ENCODE results near the gene CHRNB1. TPM values are rescaled to one million over a fixed set of nuclear protein-coding genes. Genes with fewer than 3 reads are reported as not detected.
A peak's percentile ranks its signal among the peaks of the same experiment; 100 is the strongest.

CHRNB1 gene
- total RNA-seq, 1 donor from 2014 or later, result 9.9 TPM

DNA sequence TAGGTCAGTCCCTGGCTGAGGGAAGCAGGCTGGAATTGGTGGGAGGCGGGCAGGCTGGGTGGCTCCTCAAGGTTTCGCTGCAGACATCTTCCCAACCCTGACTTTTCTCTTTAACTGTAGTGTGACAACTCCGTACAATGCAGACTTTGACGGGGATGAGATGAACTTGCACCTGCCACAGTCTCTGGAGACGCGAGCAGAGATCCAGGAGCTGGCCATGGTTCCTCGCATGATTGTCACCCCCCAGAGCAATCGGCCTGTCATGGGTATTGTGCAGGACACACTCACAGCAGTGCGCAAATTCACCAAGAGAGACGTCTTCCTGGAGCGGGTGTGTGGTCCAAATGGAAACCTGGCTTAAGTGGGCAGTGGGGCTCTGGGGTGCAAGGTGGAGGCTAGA is 54.3 kb downstream of the CHRNB1 start:
- H3K27ac Mint-ChIP-seq (ENCODE audit: unreplicated experiment), result no peak overlapping the region

DNA sequence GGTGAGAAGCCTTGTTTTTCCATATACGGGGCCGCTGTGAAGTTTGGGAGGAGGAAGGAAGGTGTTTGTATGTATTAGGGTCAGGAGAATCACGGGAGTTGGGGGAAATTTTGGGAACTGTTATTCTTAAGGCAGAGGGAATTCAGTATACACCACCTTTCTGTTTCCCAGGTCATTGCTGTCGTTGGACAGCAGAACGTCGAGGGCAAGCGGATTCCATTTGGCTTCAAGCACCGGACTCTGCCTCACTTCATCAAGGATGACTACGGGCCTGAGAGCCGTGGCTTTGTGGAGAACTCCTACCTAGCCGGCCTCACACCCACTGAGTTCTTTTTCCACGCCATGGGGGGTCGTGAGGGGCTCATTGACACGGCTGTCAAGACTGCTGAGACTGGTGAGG is 56.9 kb downstream of the CHRNB1 start:
- no peak for DNase-seq (ENCODE audit: low read depth, low spot score)
- Mint-ChIP-seq H3K27ac (ENCODE audit: unreplicated experiment) (peak overlapping the region; percentile 23), H3K9me3 (no peaks in the 10 kb centered on the region), H3K4me1 (no peaks in the 10 kb centered on the region), H3K36me3 (ENCODE audit: low read depth) (peaks cover 42% of the 10 kb centered on the region), H3K27me3 (ENCODE audit: low read depth) (no peaks in the 10 kb centered on the region), H3K4me3 (no peak overlapping the region)
- TF ChIP-seq, protein P1, sequence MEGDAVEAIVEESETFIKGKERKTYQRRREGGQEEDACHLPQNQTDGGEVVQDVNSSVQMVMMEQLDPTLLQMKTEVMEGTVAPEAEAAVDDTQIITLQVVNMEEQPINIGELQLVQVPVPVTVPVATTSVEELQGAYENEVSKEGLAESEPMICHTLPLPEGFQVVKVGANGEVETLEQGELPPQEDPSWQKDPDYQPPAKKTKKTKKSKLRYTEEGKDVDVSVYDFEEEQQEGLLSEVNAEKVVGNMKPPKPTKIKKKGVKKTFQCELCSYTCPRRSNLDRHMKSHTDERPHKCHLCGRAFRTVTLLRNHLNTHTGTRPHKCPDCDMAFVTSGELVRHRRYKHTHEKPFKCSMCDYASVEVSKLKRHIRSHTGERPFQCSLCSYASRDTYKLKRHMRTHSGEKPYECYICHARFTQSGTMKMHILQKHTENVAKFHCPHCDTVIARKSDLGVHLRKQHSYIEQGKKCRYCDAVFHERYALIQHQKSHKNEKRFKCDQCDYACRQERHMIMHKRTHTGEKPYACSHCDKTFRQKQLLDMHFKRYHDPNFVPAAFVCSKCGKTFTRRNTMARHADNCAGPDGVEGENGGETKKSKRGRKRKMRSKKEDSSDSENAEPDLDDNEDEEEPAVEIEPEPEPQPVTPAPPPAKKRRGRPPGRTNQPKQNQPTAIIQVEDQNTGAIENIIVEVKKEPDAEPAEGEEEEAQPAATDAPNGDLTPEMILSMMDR (conservative IDR thresholded peaks at IDR 0.05), result no peak

More for the DNA sequence above, 54.3 kb downstream of the CHRNB1 start:
- H3K27me3 Mint-ChIP-seq (ENCODE audit: low read depth), result no peaks in the 10 kb centered on the region
- TF ChIP-seq, protein P1 (conservative IDR thresholded peaks at IDR 0.05), result no peak
- peaks cover 3% of the 10 kb centered on the region for H3K4me1 Mint-ChIP-seq
- no peak for DNase-seq (ENCODE audit: low read depth, low spot score)
- no peaks in the 10 kb centered on the region for H3K9me3 Mint-ChIP-seq
- peaks cover 40% of the 10 kb centered on the region for H3K36me3 Mint-ChIP-seq (ENCODE audit: low read depth)
- no peak overlapping the region for H3K4me3 Mint-ChIP-seq

DNA sequence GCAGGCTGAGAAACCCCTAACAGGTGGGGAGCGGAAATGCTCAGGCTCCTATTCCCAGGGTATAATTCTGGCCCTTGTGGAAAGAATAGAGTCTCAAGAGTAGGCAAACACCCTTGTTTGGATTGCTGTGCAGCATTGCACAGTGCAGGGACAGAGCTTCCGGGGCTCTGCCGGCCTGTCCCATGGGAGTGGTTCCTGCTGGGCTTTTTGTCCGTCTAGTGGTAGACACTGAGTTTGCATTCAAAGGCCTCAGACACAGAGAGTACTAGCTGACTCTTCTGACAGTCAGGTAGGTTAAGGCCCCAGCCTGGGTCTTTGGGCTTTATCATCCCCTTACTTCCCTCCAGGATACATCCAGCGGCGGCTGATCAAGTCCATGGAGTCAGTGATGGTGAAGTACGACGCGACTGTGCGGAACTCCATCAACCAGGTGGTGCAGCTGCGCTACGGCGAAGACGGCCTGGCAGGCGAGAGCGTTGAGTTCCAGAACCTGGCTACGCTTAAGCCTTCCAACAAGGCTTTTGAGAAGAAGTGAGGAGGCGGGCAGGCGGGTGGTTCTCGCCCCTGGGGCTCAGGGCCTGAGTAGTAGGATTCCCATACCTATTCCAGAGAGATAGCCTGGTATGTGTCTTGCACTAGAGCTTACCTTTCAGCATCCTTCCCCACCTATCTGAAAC is 57.4 kb downstream of the CHRNB1 start:
- Mint-ChIP-seq H3K27me3 (ENCODE audit: low read depth) (no peaks in the 10 kb centered on the region), H3K4me1 (no peaks in the 10 kb centered on the region), H3K9me3 (no peaks in the 10 kb centered on the region), H3K4me3 (no peak overlapping the region), H3K27ac (ENCODE audit: unreplicated experiment) (no peak overlapping the region), H3K36me3 (ENCODE audit: low read depth) (peaks cover 38% of the 10 kb centered on the region)
- TF ChIP-seq, protein P1 (conservative IDR thresholded peaks at IDR 0.05), result no peak
- no peak for DNase-seq (ENCODE audit: low read depth, low spot score)

DNA sequence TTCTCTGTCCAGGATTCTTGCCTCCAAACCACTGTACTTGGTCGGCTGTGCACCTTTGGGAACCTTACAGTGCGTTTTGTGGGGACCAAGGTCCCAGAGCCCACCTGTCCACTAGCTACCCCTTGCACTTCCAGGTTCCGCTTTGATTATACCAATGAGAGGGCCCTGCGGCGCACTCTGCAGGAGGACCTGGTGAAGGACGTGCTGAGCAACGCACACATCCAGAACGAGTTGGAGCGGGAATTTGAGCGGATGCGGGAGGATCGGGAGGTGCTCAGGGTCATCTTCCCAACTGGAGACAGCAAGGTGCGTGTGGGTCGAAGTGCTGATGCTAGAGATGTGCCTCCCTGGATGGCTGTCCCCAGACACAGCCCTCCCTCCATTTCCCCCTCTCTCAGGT is 58.1 kb downstream of the CHRNB1 start:
- H3K36me3 Mint-ChIP-seq (ENCODE audit: low read depth), result peaks cover 38% of the 10 kb centered on the region
- H3K4me3 Mint-ChIP-seq, result no peak overlapping the region
- no peak for DNase-seq (ENCODE audit: low read depth, low spot score)
- no peak overlapping the region for H3K27ac Mint-ChIP-seq (ENCODE audit: unreplicated experiment)
- no peaks in the 10 kb centered on the region for H3K9me3 Mint-ChIP-seq
- H3K27me3 Mint-ChIP-seq (ENCODE audit: low read depth), result no peaks in the 10 kb centered on the region
- TF ChIP-seq, protein P1 (conservative IDR thresholded peaks at IDR 0.05), result peak; percentile 40
- no peaks in the 10 kb centered on the region for H3K4me1 Mint-ChIP-seq

DNA sequence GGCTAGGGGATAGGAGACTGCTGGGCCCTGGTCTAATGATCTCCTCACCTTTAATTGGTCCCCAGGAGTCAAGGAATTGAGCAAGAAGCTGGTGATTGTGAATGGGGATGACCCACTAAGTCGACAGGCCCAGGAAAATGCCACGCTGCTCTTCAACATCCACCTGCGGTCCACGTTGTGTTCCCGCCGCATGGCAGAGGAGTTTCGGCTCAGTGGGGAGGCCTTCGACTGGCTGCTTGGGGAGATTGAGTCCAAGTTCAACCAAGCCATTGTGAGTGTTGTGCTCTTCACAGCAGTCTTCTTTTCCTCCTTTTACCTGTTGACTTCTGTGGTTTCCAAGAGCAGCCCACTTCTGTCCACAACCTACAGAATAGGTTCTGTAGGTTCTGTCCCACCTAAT is 58.7 kb downstream of the CHRNB1 start:
- H3K9me3 Mint-ChIP-seq, result no peaks in the 10 kb centered on the region
- H3K4me1 Mint-ChIP-seq, result no peaks in the 10 kb centered on the region

More for the DNA sequence above, 58.7 kb downstream of the CHRNB1 start:
- no peak overlapping the region for H3K4me3 Mint-ChIP-seq
- H3K27ac Mint-ChIP-seq (ENCODE audit: unreplicated experiment), result no peak overlapping the region
- H3K36me3 Mint-ChIP-seq (ENCODE audit: low read depth), result peaks cover 38% of the 10 kb centered on the region
- no peak for DNase-seq (ENCODE audit: low read depth, low spot score)
- TF ChIP-seq, protein P1 (conservative IDR thresholded peaks at IDR 0.05), result no peak
- no peaks in the 10 kb centered on the region for H3K27me3 Mint-ChIP-seq (ENCODE audit: low read depth)

Other genes starting within 250 kb of the CHRNB1 start
- gene DLG4, start 225.2 kb upstream of the CHRNB1 start, total RNA-seq, result 49.4 and 51.4 TPM in 2 replicates
- gene ACADVL, start 225.1 kb upstream of the CHRNB1 start, total RNA-seq, result 215 and 220 TPM in 2 replicates
- 130 and 140 TPM in 2 replicates for gene DVL2, start 210.5 kb upstream of the CHRNB1 start, total RNA-seq
- gene PHF23, start 205.6 kb upstream of the CHRNB1 start, total RNA-seq, result 72.7 and 75.2 TPM in 2 replicates
- gene GABARAP, start 202.6 kb upstream of the CHRNB1 start, total RNA-seq, result 470 and 479 TPM in 2 replicates
- 179 and 182 TPM in 2 replicates for gene CTDNEP1, start 193.3 kb upstream of the CHRNB1 start, total RNA-seq
- 74.4 and 77.4 TPM in 2 replicates for gene ELP5, start 192.8 kb upstream of the CHRNB1 start, total RNA-seq
- gene CLDN7, start 182.6 kb upstream of the CHRNB1 start, total RNA-seq, result not detected in 2 replicates
- 5.8 and 6.1 TPM in 2 replicates for gene SLC2A4, start 163.3 kb upstream of the CHRNB1 start, total RNA-seq
- 0.54 and 0.96 TPM in 2 replicates for gene YBX2, start 150.4 kb upstream of the CHRNB1 start, total RNA-seq
- 725 and 743 TPM in 2 replicates for gene EIF5A, start 137.4 kb upstream of the CHRNB1 start, total RNA-seq
- gene GPS2, start 129.7 kb upstream of the CHRNB1 start, total RNA-seq, result 84.2 and 89.9 TPM in 2 replicates
- 65.6 and 69.5 TPM in 2 replicates for gene NEURL4, start 115.7 kb upstream of the CHRNB1 start, total RNA-seq
- 1.2 and 1.3 TPM in 2 replicates for gene ACAP1, start 108.5 kb upstream of the CHRNB1 start, total RNA-seq
- gene KCTD11, start 92.9 kb upstream of the CHRNB1 start, total RNA-seq, result 7.9 and 8.0 TPM in 2 replicates
- gene TMEM95, start 89.9 kb upstream of the CHRNB1 start, total RNA-seq, result not detected in 2 replicates
- gene TNK1, start 64.0 kb upstream of the CHRNB1 start, total RNA-seq, result 0.21 and 0.43 TPM in 2 replicates
- gene PLSCR3, start 50.5 kb upstream of the CHRNB1 start, total RNA-seq, result 21.9 and 25.7 TPM in 2 replicates
- 71.5 and 71.6 TPM in 2 replicates for gene TMEM256, start 41.0 kb upstream of the CHRNB1 start, total RNA-seq
- gene NLGN2, start 37.2 kb upstream of the CHRNB1 start, total RNA-seq, result 104 and 106 TPM in 2 replicates
- gene SPEM1, start 24.7 kb upstream of the CHRNB1 start, total RNA-seq, result 0.26 and 0.93 TPM in 2 replicates
- not detected in 2 replicates for gene SPEM2, start 19.4 kb upstream of the CHRNB1 start, total RNA-seq
- gene SPEM3, start 16.2 kb upstream of the CHRNB1 start, total RNA-seq, result not detected in 2 replicates
- gene TMEM102, start 9.6 kb upstream of the CHRNB1 start, total RNA-seq, result 1.1 and 1.3 TPM in 2 replicates
- gene FGF11, start 5.5 kb upstream of the CHRNB1 start, total RNA-seq, result 6.0 and 6.5 TPM in 2 replicates
- gene ZBTB4, start 34.6 kb downstream of the CHRNB1 start, total RNA-seq, result 13.6 and 14.3 TPM in 2 replicates
- not detected in 2 replicates for gene SLC35G6, start 36.4 kb downstream of the CHRNB1 start, total RNA-seq
- 181 and 183 TPM in 2 replicates for gene POLR2A, start 39.3 kb downstream of the CHRNB1 start, total RNA-seq
- gene TNFSF12, start 104.0 kb downstream of the CHRNB1 start, total RNA-seq, result 4.1 and 5.4 TPM in 2 replicates
- 0.45 and 0.86 TPM in 2 replicates for gene TNFSF13, start 113.7 kb downstream of the CHRNB1 start, total RNA-seq
- 83.7 and 85.7 TPM in 2 replicates for gene SENP3, start 116.9 kb downstream of the CHRNB1 start, total RNA-seq
- 0.49 and 1.6 TPM in 2 replicates for gene CD68, start 134.6 kb downstream of the CHRNB1 start, total RNA-seq
- gene MPDU1, start 138.8 kb downstream of the CHRNB1 start, total RNA-seq, result 74.4 and 83.7 TPM in 2 replicates
- 0.65 and 0.84 TPM in 2 replicates for gene SOX15, start 145.0 kb downstream of the CHRNB1 start, total RNA-seq
- 51.9 and 53.8 TPM in 2 replicates for gene FXR2, start 169.8 kb downstream of the CHRNB1 start, total RNA-seq
- 76.3 and 89.1 TPM in 2 replicates for gene SAT2, start 182.8 kb downstream of the CHRNB1 start, total RNA-seq
- gene SHBG, start 185.1 kb downstream of the CHRNB1 start, total RNA-seq, result 2.3 and 2.5 TPM in 2 replicates
- 12.1 and 14.3 TPM in 2 replicates for gene ATP1B2, start 205.9 kb downstream of the CHRNB1 start, total RNA-seq
- gene TP53, start 242.4 kb downstream of the CHRNB1 start, total RNA-seq, result 135 and 150 TPM in 2 replicates
- 35.7 and 41.1 TPM in 2 replicates for gene WRAP53, start 243.4 kb downstream of the CHRNB1 start, total RNA-seq

Measured in neural crest cell (in vitro differentiated cells).